Measurements from ENCODE around the gene FAM210B.

Gene FAM210B

DNA sequence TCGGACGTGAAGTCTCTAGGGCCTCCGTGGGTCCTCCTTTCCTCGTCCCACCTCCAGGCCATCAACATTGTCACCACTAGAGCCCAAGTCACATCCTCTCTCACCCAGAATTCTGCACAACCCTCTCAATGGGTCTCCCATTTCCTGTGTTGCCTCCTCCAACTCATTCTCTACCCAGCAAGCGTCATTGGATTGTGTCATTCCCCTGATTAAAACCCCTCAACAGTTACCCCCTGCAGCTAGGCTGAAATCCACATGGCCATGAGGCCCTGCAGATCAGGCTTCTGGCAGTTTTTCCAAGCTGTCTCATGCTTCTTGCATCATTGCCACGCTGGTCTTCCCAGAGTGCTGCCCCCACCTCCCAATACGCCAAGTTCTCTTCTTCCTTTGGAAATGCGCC is 12.9 kb upstream of the FAM210B start:
- Histone ChIP-seq H3K79me2 (ENCODE audit: low read length) (no peaks in the 10 kb centered on the region), H3K27me3 (replicated peaks; ENCODE audit: insufficient read depth, low read length) (no peaks in the 10 kb centered on the region), H3K9ac (ENCODE audit: low read length) (no peak overlapping the region), H3K4me2 (ENCODE audit: low read depth, low read length) (no peak overlapping the region), H3K27ac (ENCODE audit: low read length) (no peak overlapping the region), H3K4me1 (ENCODE audit: low read length) (no peaks in the 10 kb centered on the region), H3K9me2 (replicated peaks; ENCODE audit: insufficient read depth, low read length) (no peaks in the 10 kb centered on the region), H3K4me3 (ENCODE audit: low read length) (no peak overlapping the region), H3K36me3 (replicated peaks; ENCODE audit: insufficient read depth, low read length) (no peaks in the 10 kb centered on the region), H2AFZ (ENCODE audit: low read length) (no peak overlapping the region), H3K9me3 (replicated peaks; ENCODE audit: insufficient read depth, low read length) (no peaks in the 10 kb centered on the region), H4K20me1 (ENCODE audit: insufficient read depth, low read length) (0 out of 2 replicates have a peak, but pooled peaks cover 2% of the 10 kb centered on the region), H3F3A (ENCODE audit: insufficient read depth, low read length) (no peaks in the 10 kb centered on the region)
- no peak for DNase-seq
- no peak for TF ChIP-seq EZH2phosphoT487 (IDR thresholded peaks at IDR 0.05; ENCODE audit: low read length)
- TF ChIP-seq EZH2 (optimal IDR thresholded peaks at IDR 0.05; ENCODE audit: low read depth, low read length) = no peak
- TF ChIP-seq, protein P1, sequence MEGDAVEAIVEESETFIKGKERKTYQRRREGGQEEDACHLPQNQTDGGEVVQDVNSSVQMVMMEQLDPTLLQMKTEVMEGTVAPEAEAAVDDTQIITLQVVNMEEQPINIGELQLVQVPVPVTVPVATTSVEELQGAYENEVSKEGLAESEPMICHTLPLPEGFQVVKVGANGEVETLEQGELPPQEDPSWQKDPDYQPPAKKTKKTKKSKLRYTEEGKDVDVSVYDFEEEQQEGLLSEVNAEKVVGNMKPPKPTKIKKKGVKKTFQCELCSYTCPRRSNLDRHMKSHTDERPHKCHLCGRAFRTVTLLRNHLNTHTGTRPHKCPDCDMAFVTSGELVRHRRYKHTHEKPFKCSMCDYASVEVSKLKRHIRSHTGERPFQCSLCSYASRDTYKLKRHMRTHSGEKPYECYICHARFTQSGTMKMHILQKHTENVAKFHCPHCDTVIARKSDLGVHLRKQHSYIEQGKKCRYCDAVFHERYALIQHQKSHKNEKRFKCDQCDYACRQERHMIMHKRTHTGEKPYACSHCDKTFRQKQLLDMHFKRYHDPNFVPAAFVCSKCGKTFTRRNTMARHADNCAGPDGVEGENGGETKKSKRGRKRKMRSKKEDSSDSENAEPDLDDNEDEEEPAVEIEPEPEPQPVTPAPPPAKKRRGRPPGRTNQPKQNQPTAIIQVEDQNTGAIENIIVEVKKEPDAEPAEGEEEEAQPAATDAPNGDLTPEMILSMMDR (IDR thresholded peaks at IDR 0.05; ENCODE audit: low read length) = no peak

DNA sequence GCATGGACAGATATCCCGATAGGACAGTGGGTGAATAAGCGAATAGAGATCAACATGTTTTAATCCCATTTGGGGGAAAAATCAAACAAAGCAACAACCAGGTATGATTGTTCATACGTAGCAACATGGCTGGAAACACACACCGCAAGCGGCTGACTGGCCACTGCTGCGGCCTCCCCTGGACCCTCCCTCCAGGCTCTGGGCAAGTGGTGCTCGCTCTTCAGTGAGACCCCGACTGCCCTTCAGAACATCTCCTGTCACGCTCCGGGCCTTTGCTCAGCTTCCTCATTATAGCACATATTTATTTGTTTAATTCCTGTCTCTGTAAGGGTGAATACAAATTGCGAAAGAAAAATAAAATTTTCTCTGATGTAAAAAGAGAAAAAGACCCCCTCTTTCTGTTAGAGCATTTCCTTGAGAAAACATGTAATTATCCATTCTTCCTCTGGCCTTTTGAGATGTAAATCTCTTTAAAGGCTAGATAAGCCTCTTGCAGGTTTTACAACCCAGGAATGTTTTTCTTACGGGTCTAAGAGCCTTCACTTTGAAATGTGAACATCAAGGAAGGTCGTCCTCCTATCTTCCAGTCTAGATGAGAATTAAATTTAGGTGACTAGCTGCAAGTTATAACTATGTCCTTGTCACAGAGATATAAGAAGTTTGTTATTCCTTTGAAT is 11.0 kb upstream of the FAM210B start:
- Histone ChIP-seq H3K9me2 (replicated peaks; ENCODE audit: insufficient read depth, low read length) (no peaks in the 10 kb centered on the region), H3K27ac (ENCODE audit: low read length) (no peak overlapping the region), H3K4me2 (ENCODE audit: low read depth, low read length) (no peak overlapping the region), H3K79me2 (ENCODE audit: low read length) (no peaks in the 10 kb centered on the region), H4K20me1 (ENCODE audit: insufficient read depth, low read length) (0 out of 2 replicates have a peak, but pooled peaks cover under 1% of the 10 kb centered on the region), H3K27me3 (replicated peaks; ENCODE audit: insufficient read depth, low read length) (no peaks in the 10 kb centered on the region), H3K4me1 (ENCODE audit: low read length) (no peaks in the 10 kb centered on the region), H3K9ac (ENCODE audit: low read length) (no peak overlapping the region), H3K9me3 (replicated peaks; ENCODE audit: insufficient read depth, low read length) (no peaks in the 10 kb centered on the region), H3F3A (ENCODE audit: insufficient read depth, low read length) (no peaks in the 10 kb centered on the region), H3K36me3 (replicated peaks; ENCODE audit: insufficient read depth, low read length) (no peaks in the 10 kb centered on the region), H3K4me3 (ENCODE audit: low read length) (no peak overlapping the region), H2AFZ (ENCODE audit: low read length) (no peak overlapping the region)
- no peak for DNase-seq
- no peak for TF ChIP-seq EZH2phosphoT487 (IDR thresholded peaks at IDR 0.05; ENCODE audit: low read length)
- TF ChIP-seq EZH2 (optimal IDR thresholded peaks at IDR 0.05; ENCODE audit: low read depth, low read length) = no peak
- TF ChIP-seq, protein P1 (IDR thresholded peaks at IDR 0.05; ENCODE audit: low read length) = no peak

DNA sequence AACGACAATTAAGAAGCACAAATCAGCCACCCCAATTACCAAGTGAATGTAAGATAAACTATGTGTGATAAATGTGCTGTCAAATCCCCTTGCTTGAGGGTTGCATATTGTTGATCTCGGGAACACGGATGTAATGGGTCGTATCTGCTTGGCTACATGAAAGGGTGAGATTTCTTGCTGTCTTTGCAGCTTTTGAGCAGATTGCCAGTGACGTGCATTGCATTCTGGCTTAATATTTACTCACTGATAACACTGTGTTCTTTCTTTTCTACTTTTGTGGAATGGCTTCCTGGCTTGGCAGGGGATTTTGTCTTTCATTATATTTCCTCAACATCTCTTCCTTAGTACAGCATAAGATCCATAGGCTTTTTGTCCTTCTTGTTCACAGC is 10.5 kb upstream of the FAM210B start:
- no peak overlapping the region for H2AFZ ChIP-seq (ENCODE audit: low read length)
- H3K4me1 ChIP-seq (ENCODE audit: low read length) = no peaks in the 10 kb centered on the region
- no peak for DNase-seq
- H3K4me3 ChIP-seq (ENCODE audit: low read length) = no peak overlapping the region
- no peaks in the 10 kb centered on the region for H3F3A ChIP-seq (ENCODE audit: insufficient read depth, low read length)
- H3K9me3 ChIP-seq (replicated peaks; ENCODE audit: insufficient read depth, low read length) = no peaks in the 10 kb centered on the region
- H4K20me1 ChIP-seq (ENCODE audit: insufficient read depth, low read length) = no peaks in the 10 kb centered on the region
- no peaks in the 10 kb centered on the region for H3K79me2 ChIP-seq (ENCODE audit: low read length)
- no peaks in the 10 kb centered on the region for H3K36me3 ChIP-seq (replicated peaks; ENCODE audit: insufficient read depth, low read length)
- no peak overlapping the region for H3K27ac ChIP-seq (ENCODE audit: low read length)
- H3K9ac ChIP-seq (ENCODE audit: low read length) = no peak overlapping the region
- no peaks in the 10 kb centered on the region for H3K9me2 ChIP-seq (replicated peaks; ENCODE audit: insufficient read depth, low read length)
- H3K27me3 ChIP-seq (replicated peaks; ENCODE audit: insufficient read depth, low read length) = no peaks in the 10 kb centered on the region
- no peak overlapping the region for H3K4me2 ChIP-seq (ENCODE audit: low read depth, low read length)
- no peak for TF ChIP-seq EZH2phosphoT487 (IDR thresholded peaks at IDR 0.05; ENCODE audit: low read length)
- TF ChIP-seq EZH2 (optimal IDR thresholded peaks at IDR 0.05; ENCODE audit: low read depth, low read length) = no peak
- TF ChIP-seq, protein P1 (IDR thresholded peaks at IDR 0.05; ENCODE audit: low read length) = no peak
